Activated naive CD4-positive, alpha-beta T cell treated with anti-CD3 and anti-CD28 coated beads, Interleukin-2, amount 50 U/mL, for 24 hours (primary cell): Measurements from ENCODE around the gene RPSA.
"Not testable (repeated sequence)": the region's sequence is repeated elsewhere in the genome, so short reads cannot be mapped to it uniquely, and the experiment has no call there.

Experiments used
- H3K27ac Mint-ChIP-seq: one replicate; pipeline ENCODE4 v1.8.0; 2021; ENCODE audit warnings: mild to moderate bottlenecking, mixed read lengths
- H3K27me3 Mint-ChIP-seq: one replicate; pipeline ENCODE4 v1.8.0; 2021; ENCODE audit warnings: mixed read lengths
- H3K36me3 Mint-ChIP-seq: one replicate; pipeline ENCODE4 v1.8.0; 2021; ENCODE audit warnings: mixed read lengths
- H3K4me1 Mint-ChIP-seq: one replicate; pipeline ENCODE4 v1.8.0; 2021; ENCODE audit warnings: mixed read lengths
- H3K4me3 Mint-ChIP-seq: one replicate; pipeline ENCODE4 v1.8.0; 2021; ENCODE audit warnings: mild to moderate bottlenecking, mixed read lengths
- H3K9me3 Mint-ChIP-seq: one replicate; pipeline ENCODE4 v1.8.0; 2021; ENCODE audit warnings: mixed read lengths

RPSA gene

GRCh38 chr3:39406368-39407258 is at the start of gene RPSA:
RPSA (plus strand) TSS chr3:39406720; CDS start chr3:39407654, 934 bp downstream.
- Mint-ChIP-seq H3K27ac (peak within 1 kb of the TSS; percentile 99), H3K4me1 (peaks cover 42% of the 10 kb centered on the region), H3K9me3 (no peaks in the 10 kb centered on the region), H3K4me3 (peak within 1 kb of the TSS; percentile 93), H3K36me3 (peaks cover 33% of the 10 kb centered on the region), H3K27me3 (no peaks in the 10 kb centered on the region)

GRCh38 chr3:39358333-39358732 is 48.2 kb upstream of the RPSA start:
- H3K4me3 Mint-ChIP-seq: no peak overlapping the region
- no peaks in the 10 kb centered on the region for H3K27me3 Mint-ChIP-seq
- peaks cover 42% of the 10 kb centered on the region for H3K4me1 Mint-ChIP-seq
- no peak overlapping the region for H3K27ac Mint-ChIP-seq
- no peaks in the 10 kb centered on the region for H3K36me3 Mint-ChIP-seq
- peaks cover 4% of the 10 kb centered on the region for H3K9me3 Mint-ChIP-seq

- Mint-ChIP-seq H3K36me3 (no peaks in the 10 kb centered on the region), H3K27ac (no peak overlapping the region), H3K4me3 (peak overlapping the region; percentile 11), H3K4me1 (peaks cover 42% of the 10 kb centered on the region), H3K9me3 (peaks cover 4% of the 10 kb centered on the region), H3K27me3 (no peaks in the 10 kb centered on the region)
Measured at GRCh38 chr3:39361252-39361927, 45.1 kb upstream of the RPSA start.

GRCh38 chr3:39362192-39362591 is 44.3 kb upstream of the RPSA start:
- H3K4me3 Mint-ChIP-seq: no peak overlapping the region
- no peaks in the 10 kb centered on the region for H3K36me3 Mint-ChIP-seq
- H3K9me3 Mint-ChIP-seq: peaks cover 4% of the 10 kb centered on the region
- peaks cover 41% of the 10 kb centered on the region for H3K4me1 Mint-ChIP-seq
- H3K27me3 Mint-ChIP-seq: no peaks in the 10 kb centered on the region
- no peak overlapping the region for H3K27ac Mint-ChIP-seq

- H3K4me1 Mint-ChIP-seq: peaks cover 35% of the 10 kb centered on the region
- H3K27ac Mint-ChIP-seq: no peak overlapping the region
- H3K4me3 Mint-ChIP-seq: no peak overlapping the region
- no peaks in the 10 kb centered on the region for H3K27me3 Mint-ChIP-seq
- H3K36me3 Mint-ChIP-seq: no peaks in the 10 kb centered on the region
- H3K9me3 Mint-ChIP-seq: peaks cover 4% of the 10 kb centered on the region
Measured at GRCh38 chr3:39362812-39363211, 43.7 kb upstream of the RPSA start.

GRCh38 chr3:39370450-39370849 is 36.1 kb upstream of the RPSA start:
- not testable (repeated sequence) for H3K9me3 Mint-ChIP-seq, H3K4me3 Mint-ChIP-seq, H3K27ac Mint-ChIP-seq, H3K36me3 Mint-ChIP-seq, H3K27me3 Mint-ChIP-seq, H3K4me1 Mint-ChIP-seq

- Mint-ChIP-seq H3K36me3 (no peaks in the 10 kb centered on the region), H3K4me1 (no peaks in the 10 kb centered on the region), H3K9me3 (no peaks in the 10 kb centered on the region), H3K4me3 (no peak overlapping the region), H3K27me3 (no peaks in the 10 kb centered on the region), H3K27ac (no peak overlapping the region)
Measured at GRCh38 chr3:39372833-39373232, 33.7 kb upstream of the RPSA start.

GRCh38 chr3:39376959-39377634 is 29.4 kb upstream of the RPSA start:
- Mint-ChIP-seq H3K4me3 (no peak overlapping the region), H3K27ac (no peak overlapping the region), H3K4me1 (peaks cover 5% of the 10 kb centered on the region), H3K36me3 (no peaks in the 10 kb centered on the region), H3K27me3 (no peaks in the 10 kb centered on the region), H3K9me3 (no peaks in the 10 kb centered on the region)

GRCh38 chr3:39378088-39378487 is 28.4 kb upstream of the RPSA start:
- no peak overlapping the region for H3K27ac Mint-ChIP-seq
- no peaks in the 10 kb centered on the region for H3K27me3 Mint-ChIP-seq
- H3K9me3 Mint-ChIP-seq: no peaks in the 10 kb centered on the region
- peaks cover 8% of the 10 kb centered on the region for H3K4me1 Mint-ChIP-seq
- no peak overlapping the region for H3K4me3 Mint-ChIP-seq
- no peaks in the 10 kb centered on the region for H3K36me3 Mint-ChIP-seq

- Mint-ChIP-seq H3K27ac (no peak overlapping the region), H3K36me3 (peaks cover 3% of the 10 kb centered on the region), H3K4me1 (peaks cover 8% of the 10 kb centered on the region), H3K4me3 (no peak overlapping the region), H3K9me3 (no peaks in the 10 kb centered on the region), H3K27me3 (no peaks in the 10 kb centered on the region)
Measured at GRCh38 chr3:39378957-39379777, 27.4 kb upstream of the RPSA start.

- no peak overlapping the region for H3K27ac Mint-ChIP-seq
- peaks cover 12% of the 10 kb centered on the region for H3K4me1 Mint-ChIP-seq
- H3K36me3 Mint-ChIP-seq: peaks cover 3% of the 10 kb centered on the region
- H3K9me3 Mint-ChIP-seq: no peaks in the 10 kb centered on the region
- no peak overlapping the region for H3K4me3 Mint-ChIP-seq
- H3K27me3 Mint-ChIP-seq: no peaks in the 10 kb centered on the region
Measured at GRCh38 chr3:39379778-39380155, 26.8 kb upstream of the RPSA start.

- Mint-ChIP-seq H3K4me1 (peaks cover 28% of the 10 kb centered on the region), H3K36me3 (peaks cover 4% of the 10 kb centered on the region), H3K9me3 (no peaks in the 10 kb centered on the region), H3K4me3 (peak overlapping the region; percentile 39), H3K27me3 (no peaks in the 10 kb centered on the region), H3K27ac (no peak overlapping the region)
Measured at GRCh38 chr3:39381432-39381831, 25.1 kb upstream of the RPSA start.

- Mint-ChIP-seq H3K27ac (peak within 1 kb of the TSS; percentile 100), H3K4me1 (peaks cover 43% of the 10 kb centered on the region), H3K9me3 (no peaks in the 10 kb centered on the region), H3K4me3 (peak within 1 kb of the TSS; percentile 99), H3K36me3 (peaks cover 8% of the 10 kb centered on the region), H3K27me3 (no peaks in the 10 kb centered on the region)
Measured at GRCh38 chr3:39383045-39383880, 23.3 kb upstream of the RPSA start, which contains the start of gene SLC25A38. SLC25A38 (plus strand) TSS chr3:39383370; CDS start chr3:39383725, 355 bp downstream.

- Mint-ChIP-seq H3K27me3 (no peaks in the 10 kb centered on the region), H3K4me1 (peaks cover 50% of the 10 kb centered on the region), H3K9me3 (no peaks in the 10 kb centered on the region), H3K36me3 (peaks cover 8% of the 10 kb centered on the region), H3K27ac (peak overlapping the region; percentile 100), H3K4me3 (peak overlapping the region; percentile 99)
Measured at GRCh38 chr3:39383881-39384664, 22.4 kb upstream of the RPSA start.
